GM21526 (cell line): ENCODE results near the gene FAM98C.

Experiments
- ATAC-seq: cut with Tn5 transposase; IDR thresholded peaks from one replicate; pipeline ENCODE4 v1.9.1; 2021; ENCODE audit warnings: moderate library complexity; ENCODE audit not compliant: unreplicated experiment, low FRiP score

The FAM98C gene

GRCh38 chr19:38376576-38376975, 26.3 kb upstream of the FAM98C start:
- no peak for ATAC-seq

GRCh38 chr19:38377052-38377451, 25.8 kb upstream of the FAM98C start:
- ATAC-seq, result no peak

DNA sequence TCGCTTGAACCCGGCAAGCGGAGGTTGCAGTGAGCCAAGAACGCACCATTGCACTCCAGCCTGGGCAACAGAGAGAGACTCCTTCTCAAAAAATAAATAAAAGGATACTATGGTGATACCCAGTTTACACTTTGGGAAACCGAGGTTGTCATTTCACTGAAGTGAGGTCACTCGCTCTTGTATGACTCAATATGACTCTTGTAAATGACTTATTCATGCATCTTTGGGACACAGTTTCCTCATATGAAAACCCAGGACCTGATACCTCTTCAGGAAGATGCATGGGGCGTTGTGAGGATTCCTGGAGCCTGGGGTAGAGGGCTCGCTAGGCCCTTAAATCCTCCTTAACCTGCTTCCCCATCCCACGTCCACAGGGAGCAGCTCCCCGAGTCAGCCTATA, 24.0 kb upstream of the FAM98C start:
- no peak for ATAC-seq

DNA sequence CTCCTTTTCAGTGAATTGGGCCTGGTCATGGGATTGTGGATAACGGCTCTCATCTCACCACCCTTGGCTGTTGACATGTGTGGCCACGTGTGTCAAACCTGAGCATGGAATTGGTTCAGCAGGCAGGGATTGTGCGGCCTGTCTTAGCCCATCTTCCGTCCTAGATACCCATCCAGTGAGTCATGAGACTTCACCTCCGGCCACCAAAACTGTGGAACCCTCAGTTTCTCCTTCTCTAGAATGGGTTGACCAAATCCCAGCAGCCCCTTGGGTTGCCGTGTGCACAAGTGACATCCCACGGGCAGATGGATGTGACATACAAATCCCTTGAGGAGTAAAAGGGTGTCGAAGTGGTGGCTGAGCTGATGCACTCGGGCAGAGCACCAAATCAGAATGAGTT, 21.8 kb upstream of the FAM98C start:
- no peak for ATAC-seq

- no peak for ATAC-seq
These were observed 19.7 kb upstream of the FAM98C start for GRCh38 chr19:38383184-38383583.

DNA sequence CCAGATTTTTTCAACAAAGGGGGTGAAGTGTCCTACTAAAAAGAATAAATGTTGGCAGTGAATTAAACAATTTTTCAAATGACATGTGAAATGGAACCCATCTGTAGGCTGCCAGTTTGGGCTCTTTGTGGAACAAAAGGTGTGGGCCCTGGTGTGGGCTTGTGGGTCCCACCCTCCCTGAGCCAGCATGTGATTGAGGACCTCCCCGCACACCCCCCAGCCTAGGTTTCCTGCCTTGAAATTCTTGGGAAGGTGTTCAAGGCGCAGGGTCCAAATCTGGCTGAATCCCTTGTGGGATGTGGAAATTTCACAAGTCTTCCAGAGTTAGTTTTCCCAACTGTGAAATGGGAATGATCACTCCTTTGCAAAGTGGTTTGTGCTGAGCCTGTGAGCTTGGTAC, 19.1 kb upstream of the FAM98C start:
- ATAC-seq, result no peak

DNA sequence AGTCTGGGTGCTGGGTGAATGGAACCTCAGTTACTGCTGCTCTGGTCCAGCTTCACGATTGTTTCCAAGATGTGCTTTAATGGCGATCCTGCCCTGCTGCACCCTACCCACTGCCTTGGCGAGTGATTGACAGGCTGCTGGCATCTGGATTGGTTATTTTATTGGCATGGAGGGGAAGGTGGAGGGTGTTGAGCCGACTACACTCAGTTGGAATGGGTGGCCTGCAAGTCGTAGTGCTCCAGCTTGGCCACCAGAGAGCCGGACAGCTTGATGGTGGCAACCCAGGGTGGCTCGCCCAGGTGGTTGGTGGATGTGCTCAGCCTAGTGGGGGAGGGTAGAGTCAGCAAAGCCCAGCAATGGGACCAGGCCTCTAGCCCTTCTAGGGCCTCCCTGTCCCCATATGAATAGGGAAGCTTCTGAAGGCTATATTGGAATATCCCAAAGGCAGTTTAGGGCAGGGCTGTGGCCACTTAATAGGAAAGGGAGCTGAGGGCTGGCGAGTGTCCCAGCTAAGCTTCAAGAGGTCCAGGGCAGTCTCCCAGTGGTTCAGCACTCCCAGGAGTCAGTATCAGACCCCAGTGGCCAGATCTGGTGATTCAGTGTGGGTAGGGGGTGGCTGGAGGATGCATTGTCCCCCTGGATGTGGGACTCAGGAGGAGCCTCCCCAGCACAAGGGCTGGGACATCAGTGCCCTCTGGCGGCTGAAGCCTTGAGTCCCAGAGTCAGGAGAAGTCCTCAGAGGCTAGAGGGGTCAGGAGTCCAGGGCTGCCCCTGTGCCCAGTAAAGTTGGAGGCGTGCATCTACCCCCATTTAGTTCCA, 18.5 kb upstream of the FAM98C start:
- ATAC-seq, result no peak

DNA sequence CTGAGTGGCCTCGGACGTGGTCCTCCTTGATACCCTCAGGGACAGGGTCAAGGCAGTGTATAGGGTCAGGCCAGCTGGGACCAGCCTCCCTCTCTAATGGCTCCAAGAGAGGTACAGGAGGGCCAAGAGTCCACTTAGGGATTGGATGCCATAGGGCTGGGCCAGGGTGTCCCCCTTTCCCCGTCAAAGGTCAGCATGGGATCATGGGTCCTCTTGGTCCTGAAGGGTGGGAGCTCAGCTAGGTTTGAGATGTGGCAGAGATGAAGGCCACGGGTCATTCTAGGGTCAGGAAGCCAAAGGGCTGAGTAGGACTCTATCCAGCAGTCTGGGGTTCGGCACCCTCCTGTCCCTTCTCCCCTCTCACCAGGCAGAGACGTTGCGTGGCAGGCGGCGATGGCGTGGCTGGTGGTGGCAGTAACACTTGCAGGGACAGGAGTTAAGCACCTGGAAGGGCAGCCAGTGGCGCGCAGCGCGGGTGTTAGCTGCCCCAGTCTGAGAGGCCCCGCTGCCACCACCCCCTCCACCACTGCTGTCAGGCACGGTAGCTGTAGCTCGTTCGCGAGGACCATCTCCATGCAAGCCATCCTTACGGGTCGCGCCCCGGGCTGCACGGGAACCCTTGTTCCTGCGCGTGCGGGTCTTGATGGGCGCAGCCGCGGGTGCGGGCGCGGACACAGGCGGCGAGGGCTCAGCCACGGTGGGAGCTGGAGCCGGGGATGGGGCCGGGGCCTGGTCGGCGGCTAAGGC, 17.7 kb upstream of the FAM98C start:
- no peak for ATAC-seq

GRCh38 chr19:38385804-38386257, 17.1 kb upstream of the FAM98C start:
- no peak for ATAC-seq

GRCh38 chr19:38386300-38386970, 16.5 kb upstream of the FAM98C start:
- no peak for ATAC-seq

GRCh38 chr19:38386971-38387549, 15.8 kb upstream of the FAM98C start:
- no peak for ATAC-seq

DNA sequence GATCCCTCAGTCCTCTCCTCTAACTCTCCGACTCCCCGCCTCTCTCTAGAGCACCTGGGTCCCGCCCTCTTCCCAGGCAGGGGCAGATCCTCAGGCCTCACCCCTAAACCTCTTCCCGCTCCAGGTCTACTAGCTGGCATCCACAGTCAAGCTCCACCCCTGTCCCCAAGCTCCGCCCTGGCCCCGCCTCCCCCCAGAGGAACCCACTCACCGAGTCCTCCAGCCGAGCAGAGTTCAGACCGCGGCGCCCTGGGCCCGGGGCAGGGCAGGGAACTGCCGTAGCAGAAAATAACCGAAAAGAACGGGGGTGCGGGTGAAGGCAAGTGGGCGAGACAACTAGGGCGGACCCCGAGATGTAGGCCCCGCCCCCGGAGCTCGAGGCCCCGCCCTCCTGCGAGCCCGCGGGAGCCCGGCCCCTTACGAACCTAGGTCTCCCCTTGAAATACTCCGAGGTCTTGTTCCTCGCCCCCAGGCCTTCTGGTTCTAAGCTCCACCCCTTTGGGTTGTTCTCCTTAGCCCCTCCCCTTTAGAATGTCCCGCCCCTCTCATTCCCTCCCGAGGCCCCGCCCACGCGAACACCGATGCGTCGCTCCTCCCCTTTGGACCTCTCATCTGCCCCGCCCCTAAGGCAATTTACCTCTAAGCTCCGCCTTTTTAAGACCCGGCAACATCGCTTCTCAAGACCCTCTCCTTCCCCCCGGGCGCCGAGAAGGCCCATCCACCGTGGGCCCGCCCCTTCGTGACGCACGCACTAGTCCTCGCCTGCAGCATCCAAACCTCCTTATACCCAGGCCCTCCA, 15.1 kb upstream of the FAM98C start, which contains the start of gene GGN:
Gene GGN, minus strand, starts transcription at position 485 of the 799 bp plus-strand sequence. CDS start 773 bp downstream, outside the sequence.
- ATAC-seq, result no peak

GRCh38 chr19:38388349-38389100, 14.4 kb upstream of the FAM98C start, which contains the start of gene SPRED3:
SPRED3 (plus strand) TSS chr19:38388697; CDS start chr19:38390303, 1,606 bp downstream.
- ATAC-seq, result no peak

- no peak for ATAC-seq
These were observed 13.6 kb upstream of the FAM98C start for GRCh38 chr19:38389101-38389925.

DNA sequence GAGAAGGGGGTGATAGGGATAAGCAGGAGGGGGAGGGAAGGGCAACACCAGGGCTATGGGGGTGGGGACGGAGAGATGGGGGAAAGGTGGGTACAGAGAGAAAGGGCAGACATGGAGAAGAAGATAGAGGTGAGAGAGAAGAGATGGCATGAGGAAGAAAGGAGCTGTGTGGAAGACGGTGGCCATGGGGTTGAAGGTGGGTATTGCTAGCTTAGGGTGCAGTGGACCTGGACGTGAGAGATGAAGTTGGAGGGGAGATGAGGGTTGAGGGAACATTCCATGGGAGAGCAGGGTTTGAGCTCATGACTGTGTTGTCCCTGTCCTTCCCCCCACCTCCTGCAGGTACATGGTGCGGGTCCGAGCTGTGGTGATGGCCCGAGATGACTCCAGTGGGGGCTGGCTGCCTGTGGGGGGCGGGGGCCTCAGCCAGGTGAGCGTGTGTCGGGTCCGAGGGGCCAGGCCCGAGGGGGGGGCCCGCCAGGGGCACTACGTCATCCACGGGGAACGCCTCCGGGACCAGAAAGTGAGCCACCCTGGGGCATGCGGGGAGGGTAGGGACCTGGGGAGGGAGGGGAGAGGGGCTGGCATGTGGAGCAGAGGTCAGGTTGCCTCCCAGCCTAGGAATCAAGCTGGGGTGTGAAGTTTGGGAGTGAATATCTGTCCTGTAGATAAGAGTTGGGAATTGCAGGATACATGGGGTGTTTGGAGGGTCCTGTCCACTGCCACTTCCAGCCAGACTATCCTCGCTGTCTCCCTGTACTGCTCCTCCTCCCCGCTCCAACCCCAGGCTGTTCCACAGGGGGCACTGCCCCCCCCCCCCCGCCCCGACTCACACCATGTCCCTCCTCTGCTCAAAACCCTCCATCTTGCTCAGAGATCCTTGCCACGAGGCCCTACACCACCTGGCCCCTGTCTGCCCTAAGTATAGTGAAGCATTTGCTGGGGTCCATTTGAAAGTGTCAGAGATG, 12.7 kb upstream of the FAM98C start:
- no peak for ATAC-seq

DNA sequence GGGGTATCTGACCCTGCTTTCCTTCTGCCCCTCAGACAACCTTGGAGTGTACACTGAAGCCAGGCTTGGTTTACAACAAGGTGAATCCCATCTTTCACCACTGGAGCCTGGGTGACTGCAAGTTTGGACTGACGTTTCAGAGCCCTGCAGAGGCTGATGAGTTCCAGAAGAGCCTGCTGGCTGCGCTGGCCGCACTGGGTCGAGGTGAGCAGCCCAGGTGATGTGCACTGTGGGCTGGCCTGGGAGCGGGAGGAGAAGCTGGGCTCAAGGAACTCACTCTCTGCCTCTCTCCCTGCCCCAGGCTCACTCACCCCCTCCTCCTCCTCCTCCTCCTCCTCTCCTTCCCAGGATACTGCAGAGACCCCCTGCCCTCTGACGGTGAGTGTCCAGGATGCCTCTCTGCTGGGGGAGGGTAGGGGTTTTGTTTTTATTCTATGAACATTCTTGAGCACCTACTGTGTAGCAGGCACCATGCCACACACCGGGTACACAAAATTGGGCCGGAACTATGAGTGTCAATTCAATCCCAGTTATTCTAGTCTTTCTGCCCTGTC, 10.9 kb upstream of the FAM98C start:
- ATAC-seq, result no peak
